Mammary epithelial cell (primary cell): ENCODE data around the gene MGST3.

Source experiments
- EZH2 ChIP-seq: IDR thresholded peaks from 2 replicates; pipeline ENCODE4 v1.6.1; 2012; ENCODE audit warnings: low read length, inconsistent platforms, borderline replicate concordance
- TF ChIP-seq, protein P1 (sequence below), 2 donors: IDR thresholded peaks in 1 of 2; conservative IDR thresholded peaks in 1 of 2; 2 replicates each; pipeline ENCODE4 v1.5.1; 2011 to 2012; ENCODE audit warnings: inconsistent platforms in 2 of 2, low read length in 2 of 2, mild to moderate bottlenecking in 2 of 2, control low read depth in 1 of 2, low read depth in 1 of 2; ENCODE audit not compliant: insufficient read depth in 1 of 2; ENCODE audit errors: extremely low read depth in 1 of 2

DNA sequence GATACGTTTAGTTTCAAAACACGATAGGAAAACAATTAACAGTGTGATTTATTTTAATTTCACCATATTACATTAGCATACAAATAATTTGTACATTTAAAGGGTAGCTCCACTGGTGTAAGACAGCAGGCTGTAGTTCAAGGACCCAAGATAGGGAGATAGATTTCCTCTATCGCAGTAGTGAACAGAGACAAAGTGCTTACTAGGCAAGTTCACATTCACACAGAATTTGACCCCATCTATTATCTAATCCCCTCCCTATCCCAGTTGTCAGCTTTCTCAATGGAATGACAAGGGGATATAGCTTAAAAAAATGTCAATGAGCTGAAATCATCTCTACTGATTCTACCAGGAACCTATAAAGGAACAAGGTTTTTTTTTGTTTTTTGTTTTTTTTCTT, 31.2 kb downstream of the MGST3 start:
- TF ChIP-seq, protein P1, sequence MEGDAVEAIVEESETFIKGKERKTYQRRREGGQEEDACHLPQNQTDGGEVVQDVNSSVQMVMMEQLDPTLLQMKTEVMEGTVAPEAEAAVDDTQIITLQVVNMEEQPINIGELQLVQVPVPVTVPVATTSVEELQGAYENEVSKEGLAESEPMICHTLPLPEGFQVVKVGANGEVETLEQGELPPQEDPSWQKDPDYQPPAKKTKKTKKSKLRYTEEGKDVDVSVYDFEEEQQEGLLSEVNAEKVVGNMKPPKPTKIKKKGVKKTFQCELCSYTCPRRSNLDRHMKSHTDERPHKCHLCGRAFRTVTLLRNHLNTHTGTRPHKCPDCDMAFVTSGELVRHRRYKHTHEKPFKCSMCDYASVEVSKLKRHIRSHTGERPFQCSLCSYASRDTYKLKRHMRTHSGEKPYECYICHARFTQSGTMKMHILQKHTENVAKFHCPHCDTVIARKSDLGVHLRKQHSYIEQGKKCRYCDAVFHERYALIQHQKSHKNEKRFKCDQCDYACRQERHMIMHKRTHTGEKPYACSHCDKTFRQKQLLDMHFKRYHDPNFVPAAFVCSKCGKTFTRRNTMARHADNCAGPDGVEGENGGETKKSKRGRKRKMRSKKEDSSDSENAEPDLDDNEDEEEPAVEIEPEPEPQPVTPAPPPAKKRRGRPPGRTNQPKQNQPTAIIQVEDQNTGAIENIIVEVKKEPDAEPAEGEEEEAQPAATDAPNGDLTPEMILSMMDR (conservative IDR thresholded peaks at IDR 0.05 in 1 of 2, IDR thresholded peaks at IDR 0.05 in 1 of 2; ENCODE audit: extremely low read depth in 1 of 2, insufficient read depth in 1 of 2, low read depth in 1 of 2, low read length in 2 of 2) = no peak
- no peak for TF ChIP-seq EZH2
